KOPT-K1 (cell line): ENCODE results near the gene SYT14.

Experiments
- H3K27ac ChIP-seq: fragments of 200-600 bp; sonication (generic); 2 replicates; pipeline ENCODE4 v1.5.1; 2016; ENCODE audit warnings: antibody characterized with exemption, mild to moderate bottlenecking, low read depth, low read length; ENCODE audit not compliant: poor library complexity, severe bottlenecking
- H3K36me3 ChIP-seq: fragments of 200-600 bp; sonication (generic); 2 replicates; pipeline ENCODE4 v1.5.1; 2017; ENCODE audit warnings: antibody characterized with exemption, mild to moderate bottlenecking, low read length, moderate library complexity; ENCODE audit not compliant: insufficient read depth
- H3K9me3 ChIP-seq: fragments of 200-600 bp; sonication (generic); 2 replicates; pipeline ENCODE4 v1.5.1; 2017; ENCODE audit warnings: antibody characterized with exemption, low read length, mild to moderate bottlenecking; ENCODE audit not compliant: insufficient read depth, poor library complexity, severe bottlenecking

SYT14 gene

GRCh38 chr1:209983953-209984352 lies 45.9 kb downstream of the SYT14 start:
- no peaks in the 10 kb centered on the region for H3K36me3 ChIP-seq
- no peaks in the 10 kb centered on the region for H3K9me3 ChIP-seq
- no peak overlapping the region for H3K27ac ChIP-seq

DNA sequence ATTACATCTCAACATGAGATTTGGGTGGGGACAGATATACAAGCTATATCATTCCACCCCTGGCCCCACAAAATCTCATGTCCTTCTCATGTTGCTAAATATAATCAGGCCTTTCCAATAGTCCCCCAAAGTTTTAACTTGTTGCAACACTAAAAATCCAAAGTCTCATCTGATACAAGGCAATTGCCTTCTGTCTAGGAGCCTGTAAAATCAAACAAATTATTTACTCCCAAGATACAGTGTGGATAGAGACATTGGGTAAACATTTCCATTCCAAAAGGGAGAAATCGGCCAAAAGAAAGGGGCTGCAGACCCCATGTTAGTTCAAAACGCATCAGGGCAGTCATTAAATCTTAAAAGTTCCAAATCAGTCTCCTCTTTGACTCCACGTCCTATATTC lies 47.0 kb downstream of the SYT14 start:
- H3K9me3 ChIP-seq, result no peaks in the 10 kb centered on the region
- H3K27ac ChIP-seq, result no peak overlapping the region
- no peaks in the 10 kb centered on the region for H3K36me3 ChIP-seq

DNA sequence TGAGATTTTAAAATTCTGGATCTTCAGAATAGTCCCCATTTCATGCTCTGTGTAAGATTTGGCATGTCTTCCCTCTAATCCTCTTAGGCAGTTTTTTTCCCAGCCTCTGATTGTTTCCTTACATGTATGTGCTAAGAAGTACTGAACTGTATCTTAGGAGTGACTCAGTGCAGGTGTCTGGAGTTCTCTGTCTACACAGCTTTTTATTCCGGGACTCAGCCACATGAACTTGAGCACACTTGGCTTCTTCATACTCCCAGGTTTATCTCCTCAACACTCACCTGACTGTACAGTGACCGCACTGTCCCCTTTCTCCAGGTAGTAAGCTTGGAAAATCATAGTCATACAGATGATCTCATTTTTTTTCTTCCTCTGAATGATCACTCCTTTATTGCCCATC lies 50.7 kb downstream of the SYT14 start:
- no peaks in the 10 kb centered on the region for H3K36me3 ChIP-seq
- H3K27ac ChIP-seq, result no peak overlapping the region
- H3K9me3 ChIP-seq, result no peaks in the 10 kb centered on the region

DNA sequence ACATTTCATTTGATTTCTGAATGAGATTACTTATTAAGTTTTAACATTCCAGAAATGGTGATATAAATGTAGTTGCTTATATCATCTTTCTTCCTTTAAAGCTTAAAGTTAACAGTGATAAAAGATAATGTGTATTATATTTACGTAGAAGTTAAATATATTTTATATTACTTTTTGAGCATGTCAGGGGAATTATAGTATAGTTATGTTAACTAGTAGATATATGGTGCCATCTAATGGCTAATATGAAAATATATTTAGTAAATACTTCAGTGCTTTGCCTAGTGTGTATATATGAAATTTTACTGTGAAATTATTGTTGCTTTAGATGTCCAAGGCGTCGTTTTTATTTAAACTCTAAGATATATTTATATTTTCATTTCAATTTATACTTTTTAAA lies 51.5 kb downstream of the SYT14 start:
- Histone ChIP-seq H3K27ac (no peak overlapping the region), H3K36me3 (no peaks in the 10 kb centered on the region), H3K9me3 (no peaks in the 10 kb centered on the region)

DNA sequence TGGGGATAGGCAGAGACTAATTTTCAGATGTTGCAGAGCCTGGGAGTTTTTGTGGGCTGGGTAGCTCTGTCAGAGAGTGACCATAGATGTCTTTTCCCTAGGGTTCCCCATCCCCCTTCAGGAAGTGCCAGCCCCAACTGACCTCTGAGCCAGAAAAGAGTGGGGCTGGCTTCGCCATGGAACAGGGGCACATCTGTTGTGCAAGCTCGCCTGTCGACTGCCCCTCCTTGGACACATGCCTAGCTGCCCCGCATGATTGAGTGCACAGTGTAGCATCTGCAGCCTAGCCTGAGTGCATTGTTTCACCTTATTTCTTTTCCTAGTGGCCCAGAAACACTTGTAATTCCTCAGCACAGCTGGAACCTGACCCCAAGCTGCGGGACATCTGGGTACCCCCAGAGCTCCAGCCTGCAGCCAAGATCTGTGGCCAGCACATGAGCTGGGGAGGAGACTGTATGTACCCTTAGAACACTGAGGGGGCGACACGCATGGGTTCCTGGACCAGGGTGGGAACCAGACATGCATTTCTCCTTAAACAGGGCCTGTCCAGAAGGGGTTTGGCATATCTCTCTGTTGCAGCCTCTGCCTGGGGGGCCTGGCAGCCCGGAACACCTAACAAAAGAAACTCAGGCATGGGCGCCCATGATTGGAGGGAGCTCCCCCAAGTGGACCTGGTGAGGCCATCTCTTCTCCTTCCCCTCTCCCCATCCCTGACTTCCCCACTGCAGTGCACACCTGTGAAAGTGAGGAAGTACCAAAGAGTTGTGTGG lies 55.2 kb downstream of the SYT14 start:
- no peak overlapping the region for H3K27ac ChIP-seq
- H3K9me3 ChIP-seq, result no peaks in the 10 kb centered on the region
- H3K36me3 ChIP-seq, result no peaks in the 10 kb centered on the region

GRCh38 chr1:209996348-209996747 lies 58.3 kb downstream of the SYT14 start:
- no peak overlapping the region for H3K27ac ChIP-seq
- H3K36me3 ChIP-seq, result no peaks in the 10 kb centered on the region
- no peaks in the 10 kb centered on the region for H3K9me3 ChIP-seq

GRCh38 chr1:209999005-209999404 lies 61.0 kb downstream of the SYT14 start:
- no peaks in the 10 kb centered on the region for H3K36me3 ChIP-seq
- no peak overlapping the region for H3K27ac ChIP-seq
- H3K9me3 ChIP-seq, result no peaks in the 10 kb centered on the region

DNA sequence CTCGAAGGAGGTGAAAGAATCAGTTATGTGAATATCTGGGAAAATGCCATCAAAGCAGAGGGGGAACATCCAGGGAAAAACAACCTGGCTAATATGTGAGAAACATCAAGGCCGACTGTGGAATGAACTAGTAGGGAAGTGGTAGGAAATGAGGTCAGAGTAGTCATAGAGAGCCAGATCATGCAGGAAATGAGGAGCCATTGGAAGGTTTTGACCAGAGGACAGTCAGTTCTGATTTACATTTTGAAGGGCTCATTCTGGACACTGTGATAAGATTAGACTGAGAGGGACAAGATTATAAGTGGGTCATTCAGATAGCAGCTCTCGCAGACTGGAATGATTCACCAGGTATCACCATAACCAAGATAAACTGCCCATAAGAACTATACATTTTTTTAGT lies 63.7 kb downstream of the SYT14 start:
- Histone ChIP-seq H3K36me3 (no peaks in the 10 kb centered on the region), H3K27ac (no peak overlapping the region), H3K9me3 (no peaks in the 10 kb centered on the region)

- no peaks in the 10 kb centered on the region for H3K9me3 ChIP-seq
- no peak overlapping the region for H3K27ac ChIP-seq
- H3K36me3 ChIP-seq, result no peaks in the 10 kb centered on the region
These were observed 65.5 kb downstream of the SYT14 start for GRCh38 chr1:210003501-210003900.

DNA sequence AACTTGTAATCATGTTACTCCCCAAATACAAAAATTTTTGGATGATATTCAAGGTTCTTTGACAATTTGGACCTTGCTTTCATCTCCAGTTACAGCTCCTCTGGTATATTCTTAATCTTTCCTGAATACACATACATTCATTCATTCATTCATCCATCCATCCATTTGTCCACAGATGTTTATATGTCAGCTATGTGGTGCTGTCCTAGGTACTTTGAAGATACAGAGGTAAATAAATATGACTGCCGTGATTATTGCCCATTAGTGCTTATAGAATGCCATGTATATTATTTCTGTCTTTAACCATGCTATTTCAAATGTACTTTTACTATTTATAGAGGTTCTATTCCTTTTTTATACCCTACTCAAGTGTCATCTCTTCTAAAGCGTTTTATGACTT lies 72.1 kb downstream of the SYT14 start:
- no peak overlapping the region for H3K27ac ChIP-seq

GRCh38 chr1:210021145-210021860 lies 83.3 kb downstream of the SYT14 start:
- no peaks in the 10 kb centered on the region for H3K9me3 ChIP-seq
- no peaks in the 10 kb centered on the region for H3K36me3 ChIP-seq

More for the DNA sequence above, 72.1 kb downstream of the SYT14 start:
- Histone ChIP-seq H3K9me3 (no peaks in the 10 kb centered on the region), H3K36me3 (no peaks in the 10 kb centered on the region)

GRCh38 chr1:210022044-210022443 lies 84.0 kb downstream of the SYT14 start:
- Histone ChIP-seq H3K9me3 (no peaks in the 10 kb centered on the region), H3K36me3 (no peaks in the 10 kb centered on the region), H3K27ac (no peak overlapping the region)

More at GRCh38 chr1:210021145-210021860, 83.3 kb downstream of the SYT14 start:
- no peak overlapping the region for H3K27ac ChIP-seq

DNA sequence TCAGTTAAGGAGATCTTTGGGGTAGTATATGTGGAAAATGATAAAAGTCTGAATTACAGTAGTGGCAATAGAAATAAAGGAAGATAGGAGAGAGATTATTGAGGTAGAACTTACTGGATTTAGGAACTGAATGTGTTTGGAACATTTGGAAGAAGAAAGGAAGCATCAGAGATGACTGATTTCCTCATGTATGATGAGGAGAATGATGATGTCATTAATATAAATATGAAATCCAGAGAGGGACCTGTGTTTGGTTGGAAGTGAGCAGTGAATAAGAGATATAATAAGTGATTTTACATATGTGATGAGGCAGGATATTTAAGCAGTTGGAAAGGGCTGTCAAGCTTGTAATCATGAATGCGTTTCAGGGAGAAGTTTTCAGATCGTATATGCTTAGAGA lies 86.3 kb downstream of the SYT14 start:
- H3K27ac ChIP-seq, result no peak overlapping the region

GRCh38 chr1:210024996-210025395 lies 87.0 kb downstream of the SYT14 start:
- H3K36me3 ChIP-seq, result no peaks in the 10 kb centered on the region
- H3K27ac ChIP-seq, result no peak overlapping the region
- H3K9me3 ChIP-seq, result no peaks in the 10 kb centered on the region

More for the DNA sequence above, 86.3 kb downstream of the SYT14 start:
- Histone ChIP-seq H3K9me3 (no peaks in the 10 kb centered on the region), H3K36me3 (no peaks in the 10 kb centered on the region)

- Histone ChIP-seq H3K9me3 (no peaks in the 10 kb centered on the region), H3K27ac (no peak overlapping the region), H3K36me3 (no peaks in the 10 kb centered on the region)
These were observed 87.9 kb downstream of the SYT14 start for GRCh38 chr1:210025870-210026269.

DNA sequence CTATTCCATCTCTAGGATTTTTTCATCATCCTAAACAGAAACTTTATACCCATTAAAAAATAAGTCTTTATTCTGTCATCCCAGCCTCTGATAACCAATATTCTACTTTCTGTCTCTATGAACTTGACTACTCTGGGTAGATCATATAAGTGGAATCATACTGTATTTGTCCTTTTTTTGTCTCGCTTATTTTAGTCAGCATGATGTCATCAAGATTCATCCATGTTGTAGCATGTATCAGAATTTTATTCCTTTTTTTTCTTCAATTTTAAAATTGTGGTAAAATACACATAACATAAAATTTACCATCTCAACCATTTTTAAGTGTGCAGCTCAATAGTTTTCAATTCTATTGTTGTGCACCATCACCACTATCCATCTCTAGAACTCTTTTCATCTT lies 90.0 kb downstream of the SYT14 start:
- Histone ChIP-seq H3K36me3 (no peaks in the 10 kb centered on the region), H3K9me3 (no peaks in the 10 kb centered on the region), H3K27ac (no peak overlapping the region)
